SK-N-SH treated with all-trans-retinoic acid at 6 μM for 48 hours (cell line): ENCODE data around the gene LYST.

ENCODE experiments used
- ATAC-seq: fragments of 200-7000 bp; cut with Tn5 transposase; 3 replicates; pipeline ENCODE4 v1.9.1; 2020; ENCODE audit warnings: mild to moderate bottlenecking, moderate library complexity
- ARNTL ChIP-seq: fragments of 450-650 bp; formaldehyde crosslinking; IDR thresholded peaks from 2 replicates; pipeline ENCODE4 v1.5.0; 2020; ENCODE audit warnings: low read depth, mild to moderate bottlenecking, moderate library complexity, borderline replicate concordance
- BACH2 ChIP-seq: fragments of 250-450 bp; sonication (Bioruptor Pico); IDR thresholded peaks from 2 replicates; pipeline ENCODE4 v1.9.0; 2021; ENCODE audit warnings: mild to moderate bottlenecking, borderline replicate concordance
- CREB5 ChIP-seq: fragments of 250-450 bp; sonication (Bioruptor Pico); IDR thresholded peaks from 2 replicates; pipeline ENCODE4 v1.5.1; 2020; ENCODE audit warnings: low read depth, mild to moderate bottlenecking, moderate library complexity
- ESRRG ChIP-seq: fragments of 250-450 bp; sonication (Bioruptor Pico); IDR thresholded peaks from 2 replicates; pipeline ENCODE4 v1.6.1; 2021; ENCODE audit warnings: mild to moderate bottlenecking
- GLIS3 ChIP-seq: fragments of 250-450 bp; sonication (Bioruptor Pico); IDR thresholded peaks from 2 replicates; pipeline ENCODE4 v1.5.0; 2020; ENCODE audit warnings: mild to moderate bottlenecking, moderate library complexity
- ISL1 ChIP-seq: fragments of 250-450 bp; sonication (Bioruptor Pico); IDR thresholded peaks from 2 replicates; pipeline ENCODE4 v2.1.2; 2022; ENCODE audit warnings: mild to moderate bottlenecking, moderate library complexity
- PATZ1 ChIP-seq: fragments of 250-450 bp; sonication (Bioruptor Pico); IDR thresholded peaks from 2 replicates; pipeline ENCODE4 v1.8.0; 2020; ENCODE audit warnings: mild to moderate bottlenecking, moderate library complexity, borderline replicate concordance
- POU6F1 ChIP-seq: fragments of 250-450 bp; sonication (Bioruptor Pico); IDR thresholded peaks from 2 replicates; pipeline ENCODE4 v1.8.0; 2021; ENCODE audit warnings: low read depth, mild to moderate bottlenecking, moderate library complexity, borderline replicate concordance
- PPARA ChIP-seq: fragments of 250-450 bp; sonication (Bioruptor Pico); IDR thresholded peaks from 2 replicates; pipeline ENCODE4 v1.5.0; 2020; ENCODE audit warnings: mild to moderate bottlenecking, borderline replicate concordance
- RARB ChIP-seq: fragments of 250-450 bp; sonication (Bioruptor Pico); IDR thresholded peaks from 2 replicates; pipeline ENCODE4 v1.8.0; 2021; ENCODE audit warnings: mild to moderate bottlenecking, moderate library complexity
- SNAI2 ChIP-seq: fragments of 250-450 bp; sonication (Bioruptor Pico); IDR thresholded peaks from 2 replicates; pipeline ENCODE4 v1.5.0; 2020; ENCODE audit warnings: mild to moderate bottlenecking, moderate library complexity
- TCF4 ChIP-seq: fragments of 250-450 bp; sonication (Bioruptor Pico); IDR thresholded peaks from 2 replicates; pipeline ENCODE4 v1.8.0; 2021; ENCODE audit warnings: mild to moderate bottlenecking, moderate library complexity, borderline replicate concordance
- TOX ChIP-seq: fragments of 250-450 bp; sonication (Bioruptor Pico); IDR thresholded peaks from 2 replicates; pipeline ENCODE4 v1.8.0; 2021; ENCODE audit warnings: mild to moderate bottlenecking, moderate library complexity, borderline replicate concordance
- TSHZ2 ChIP-seq: fragments of 250-450 bp; sonication (Bioruptor Pico); IDR thresholded peaks from 2 replicates; pipeline ENCODE4 v1.5.0; 2020; ENCODE audit warnings: mild to moderate bottlenecking, moderate library complexity
- ZC3H10 ChIP-seq: fragments of 250-450 bp; sonication (Bioruptor Pico); IDR thresholded peaks from 2 replicates; pipeline ENCODE4 v1.5.1; 2021; ENCODE audit warnings: mild to moderate bottlenecking, moderate library complexity
- ZFP30 ChIP-seq: fragments of 450-650 bp; formaldehyde crosslinking; IDR thresholded peaks from 2 replicates; pipeline ENCODE4 v1.5.0; 2022; ENCODE audit warnings: mild to moderate bottlenecking, moderate library complexity
- ZNF565 ChIP-seq: fragments of 450-650 bp; formaldehyde crosslinking; conservative IDR thresholded peaks from 2 replicates; pipeline ENCODE4 v1.5.0; 2020; ENCODE audit warnings: low read depth, mild to moderate bottlenecking, moderate library complexity
- ZNF70 ChIP-seq: fragments of 450-650 bp; formaldehyde crosslinking; IDR thresholded peaks from 2 replicates; pipeline ENCODE4 v1.5.0; 2020; ENCODE audit warnings: mild to moderate bottlenecking, moderate library complexity
- ZNF8 ChIP-seq: fragments of 450-650 bp; formaldehyde crosslinking; IDR thresholded peaks from 2 replicates; pipeline ENCODE4 v1.5.0; 2020; ENCODE audit warnings: mild to moderate bottlenecking, moderate library complexity

LYST gene

GRCh38 chr1:235911300-235911662, 44.6 kb upstream of the LYST start:
- TF ChIP-seq ESRRG (CRISPR knock-in tag) = no peak
- TF ChIP-seq ARNTL (CRISPR knock-in tag) = no peak
- TF ChIP-seq PPARA = no peak
- no peak for TF ChIP-seq CREB5 (CRISPR knock-in tag)
- no peak for TF ChIP-seq TSHZ2 (CRISPR knock-in tag)
- no peak for TF ChIP-seq GLIS3
- TF ChIP-seq TCF4 (CRISPR knock-in tag) = no peak
- no peak for TF ChIP-seq ZNF8 (CRISPR knock-in tag)
- TF ChIP-seq TOX = no peak
- no peak for TF ChIP-seq BACH2
- ATAC-seq = no peak

GRCh38 chr1:235910357-235911299, 43.9 kb upstream of the LYST start:
- ATAC-seq = peak; percentile 84
- TF ChIP-seq TOX (peak; percentile 82), ZFP30 (CRISPR knock-in tag) (no peak), POU6F1 (CRISPR knock-in tag) (0 out of 2 replicates have a peak, but pooled peaks have one; percentile 66), TSHZ2 (CRISPR knock-in tag) (no peak), RARB (CRISPR knock-in tag) (peak; percentile 60; the same call in 1 of the 2 replicates), ZNF565 (no peak), PATZ1 (CRISPR knock-in tag) (no peak; the same call in 1 of the 2 replicates), ZNF70 (CRISPR knock-in tag) (no peak), ISL1 (peak; percentile 81), SNAI2 (no peak), ZC3H10 (CRISPR knock-in tag) (peak; percentile 94), ZNF8 (CRISPR knock-in tag) (no peak), ARNTL (CRISPR knock-in tag) (no peak)
